SU-DHL-6 (cell line): ENCODE results near the gene COL5A1.

ENCODE experiments used
- H2AFZ ChIP-seq: fragments of 200-600 bp; sonication (generic); 2 replicates; pipeline ENCODE4 v1.6.1; 2014; ENCODE audit warnings: low read depth, mild to moderate bottlenecking, moderate library complexity, mixed read lengths, antibody characterized with exemption, low read length; ENCODE audit not compliant: severe bottlenecking
- H3F3A ChIP-seq: fragments of 200-600 bp; shearing (Covaris generic); 2 replicates; pipeline ENCODE4 v1.6.0; 2016; ENCODE audit warnings: antibody characterized with exemption, mild to moderate bottlenecking; ENCODE audit not compliant: insufficient read depth
- H3K27ac ChIP-seq: fragments of 200-600 bp; sonication (generic); 2 replicates; pipeline ENCODE4 v1.5.1; 2016; ENCODE audit warnings: low read depth, mild to moderate bottlenecking, low read length, moderate library complexity, mixed read lengths
- H3K27me3 ChIP-seq: fragments of 200-600 bp; sonication (generic), shearing (Covaris generic); 2 replicates; pipeline ENCODE4 v1.6.0; 2014; ENCODE audit warnings: mild to moderate bottlenecking, low read length
- H3K36me3 ChIP-seq: fragments of 200-600 bp; sonication (generic); 2 replicates; pipeline ENCODE4 v1.6.1; 2014; ENCODE audit warnings: mild to moderate bottlenecking, low read length, mixed read lengths
- H3K4me2 ChIP-seq: fragments of 300-600, 200-600 bp; shearing (Covaris generic), sonication (generic); 2 replicates; pipeline ENCODE4 v1.6.0; 2014; ENCODE audit warnings: low read length, low read depth, mild to moderate bottlenecking; ENCODE audit not compliant: poor library complexity, severe bottlenecking
- H3K4me3 ChIP-seq: fragments of 200-600 bp; sonication (generic); 2 replicates; pipeline ENCODE4 v1.5.1; 2014; ENCODE audit warnings: antibody characterized with exemption, low read length, mild to moderate bottlenecking, mixed read lengths; ENCODE audit not compliant: insufficient read depth, poor library complexity, severe bottlenecking
- H3K79me2 ChIP-seq: fragments of 200-600 bp; sonication (generic); 2 replicates; pipeline ENCODE4 v1.6.1; 2014; ENCODE audit warnings: mild to moderate bottlenecking, low read length, moderate library complexity; ENCODE audit not compliant: insufficient read depth
- H3K9ac ChIP-seq: fragments of 200-600 bp; sonication (generic); 2 replicates; pipeline ENCODE4 v1.7.0; 2014; ENCODE audit warnings: mild to moderate bottlenecking, low read length
- H3K9me2 ChIP-seq: fragments of 200-600 bp; sonication (generic); replicated peaks from 2 replicates; pipeline ENCODE4 v1.6.1; 2014; ENCODE audit warnings: low read length; ENCODE audit not compliant: insufficient read depth
- H3K9me3 ChIP-seq: fragments of 200-600 bp; sonication (generic); 2 replicates; pipeline ENCODE4 v1.6.1; 2014; ENCODE audit warnings: low read length, mixed read lengths; ENCODE audit not compliant: insufficient read depth
- H4K20me1 ChIP-seq: fragments of 200-600 bp; sonication (generic); 2 replicates; pipeline ENCODE4 v1.6.1; 2014; ENCODE audit warnings: low read depth, mild to moderate bottlenecking, antibody characterized with exemption, low read length, moderate library complexity, mixed read lengths
- EZH2phosphoT487 ChIP-seq: fragments of 200-600 bp; sonication (generic), shearing (Covaris generic); conservative IDR thresholded peaks from 2 replicates; pipeline ENCODE4 v1.6.1; 2018; ENCODE audit warnings: mild to moderate bottlenecking, antibody characterized with exemption, low read length, moderate library complexity, mixed read lengths
- TF ChIP-seq, protein P1 (sequence below): fragments of 200-600 bp; sonication (generic); IDR thresholded peaks from one replicate; pipeline ENCODE4 v1.5.1; 2017; ENCODE audit warnings: antibody characterized with exemption, mild to moderate bottlenecking, low read length, moderate library complexity; ENCODE audit not compliant: insufficient read depth, poor library complexity, severe bottlenecking

Gene COL5A1

DNA sequence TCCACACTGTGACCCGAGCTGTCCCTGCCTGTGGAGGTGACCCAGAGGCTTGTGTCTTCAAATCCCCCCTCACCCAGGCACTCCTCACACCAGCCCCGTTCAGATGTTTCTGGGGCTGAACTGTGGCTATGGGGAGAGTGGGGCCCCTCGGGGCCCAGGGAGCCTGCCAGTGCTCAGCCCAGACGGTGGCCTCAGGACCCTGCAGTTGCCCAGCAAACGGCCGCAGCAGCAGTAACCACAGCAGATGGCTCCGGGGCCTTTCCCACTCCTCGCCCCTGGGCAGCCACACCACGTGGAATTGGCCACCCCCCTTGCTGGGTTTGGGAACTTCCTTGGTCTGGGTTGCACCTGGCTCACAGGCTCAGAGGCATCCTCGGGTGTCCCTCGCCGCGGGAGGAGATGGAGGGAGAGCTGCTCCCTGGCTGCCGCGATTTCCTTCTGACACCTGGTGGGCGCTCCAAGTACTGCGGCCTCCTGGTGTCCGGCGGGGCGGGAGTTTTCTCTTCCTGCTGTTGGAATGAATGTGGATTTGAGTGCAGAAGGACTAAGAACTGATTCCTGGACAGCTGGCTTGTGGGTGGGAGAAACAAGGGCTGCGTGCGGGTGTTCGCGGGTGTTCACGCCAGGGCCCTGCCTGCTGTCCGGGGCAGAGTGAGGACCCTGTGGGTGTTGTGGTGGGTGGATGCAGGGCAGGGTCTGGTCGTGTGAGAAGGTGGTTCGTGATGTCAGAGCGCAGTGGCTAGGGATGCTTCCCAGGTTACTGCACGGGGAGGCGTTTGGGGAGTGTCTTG lies 97.5 kb downstream of the COL5A1 start:
- H2AFZ ChIP-seq: no peak overlapping the region
- no peaks in the 10 kb centered on the region for H4K20me1 ChIP-seq
- no peak overlapping the region for H3K27ac ChIP-seq
- H3K4me2 ChIP-seq: no peak overlapping the region
- no peaks in the 10 kb centered on the region for H3K27me3 ChIP-seq
- H3K79me2 ChIP-seq: no peaks in the 10 kb centered on the region
- H3K9ac ChIP-seq: no peak overlapping the region
- H3K9me3 ChIP-seq: no peaks in the 10 kb centered on the region
- TF ChIP-seq, protein P1, sequence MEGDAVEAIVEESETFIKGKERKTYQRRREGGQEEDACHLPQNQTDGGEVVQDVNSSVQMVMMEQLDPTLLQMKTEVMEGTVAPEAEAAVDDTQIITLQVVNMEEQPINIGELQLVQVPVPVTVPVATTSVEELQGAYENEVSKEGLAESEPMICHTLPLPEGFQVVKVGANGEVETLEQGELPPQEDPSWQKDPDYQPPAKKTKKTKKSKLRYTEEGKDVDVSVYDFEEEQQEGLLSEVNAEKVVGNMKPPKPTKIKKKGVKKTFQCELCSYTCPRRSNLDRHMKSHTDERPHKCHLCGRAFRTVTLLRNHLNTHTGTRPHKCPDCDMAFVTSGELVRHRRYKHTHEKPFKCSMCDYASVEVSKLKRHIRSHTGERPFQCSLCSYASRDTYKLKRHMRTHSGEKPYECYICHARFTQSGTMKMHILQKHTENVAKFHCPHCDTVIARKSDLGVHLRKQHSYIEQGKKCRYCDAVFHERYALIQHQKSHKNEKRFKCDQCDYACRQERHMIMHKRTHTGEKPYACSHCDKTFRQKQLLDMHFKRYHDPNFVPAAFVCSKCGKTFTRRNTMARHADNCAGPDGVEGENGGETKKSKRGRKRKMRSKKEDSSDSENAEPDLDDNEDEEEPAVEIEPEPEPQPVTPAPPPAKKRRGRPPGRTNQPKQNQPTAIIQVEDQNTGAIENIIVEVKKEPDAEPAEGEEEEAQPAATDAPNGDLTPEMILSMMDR: peak; percentile 28
- TF ChIP-seq EZH2phosphoT487: no peak
- no peaks in the 10 kb centered on the region for H3F3A ChIP-seq
- no peak overlapping the region for H3K4me3 ChIP-seq
- H3K9me2 ChIP-seq: no peaks in the 10 kb centered on the region
- H3K36me3 ChIP-seq: no peaks in the 10 kb centered on the region

DNA sequence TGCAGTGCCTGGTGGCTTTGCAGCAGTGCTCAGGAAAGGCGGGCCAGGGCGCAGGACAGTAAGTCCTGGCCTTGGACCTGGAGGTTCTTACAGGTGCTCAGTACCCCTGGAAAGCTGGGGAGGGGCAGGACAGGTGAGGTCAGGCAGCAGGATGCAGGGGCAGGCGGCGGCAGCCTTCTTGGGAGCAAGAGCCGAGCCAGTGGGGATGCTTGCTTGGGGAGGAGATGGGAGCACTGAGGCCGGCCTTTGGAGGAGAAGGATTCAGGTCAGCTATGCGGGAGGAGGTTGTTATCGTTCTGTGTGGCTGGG lies 98.0 kb downstream of the COL5A1 start:
- Histone ChIP-seq H3K9ac (no peak overlapping the region), H3K9me3 (peaks cover 3% of the 10 kb centered on the region; the same call in 1 of the 2 replicates), H3K27ac (no peak overlapping the region), H3K4me2 (no peak overlapping the region), H3K9me2 (no peaks in the 10 kb centered on the region), H3K27me3 (no peaks in the 10 kb centered on the region), H2AFZ (no peak overlapping the region), H3K79me2 (no peaks in the 10 kb centered on the region), H3F3A (no peaks in the 10 kb centered on the region), H3K4me3 (no peak overlapping the region), H4K20me1 (no peaks in the 10 kb centered on the region), H3K36me3 (no peaks in the 10 kb centered on the region)
- TF ChIP-seq EZH2phosphoT487: no peak
- TF ChIP-seq, protein P1: no peak

DNA sequence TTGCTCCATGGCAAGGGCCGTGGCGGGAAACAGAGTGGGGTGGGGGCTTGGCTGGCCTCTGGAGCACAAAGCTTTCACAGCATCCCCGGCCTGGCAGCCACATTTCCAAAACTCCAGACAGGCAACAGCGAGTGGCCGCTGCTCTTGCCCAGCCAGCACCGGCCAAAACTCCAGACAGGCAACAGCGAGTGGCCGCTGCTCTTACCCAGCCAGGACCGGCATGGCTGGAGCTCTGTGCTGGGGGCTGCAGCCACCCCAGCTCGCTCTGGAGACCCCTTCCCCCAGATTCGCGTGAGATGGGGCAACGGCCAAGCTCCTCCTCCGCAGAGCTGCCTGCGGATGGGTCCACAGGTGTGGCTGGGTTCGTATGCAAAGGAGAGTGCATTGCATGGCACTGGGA lies 98.5 kb downstream of the COL5A1 start:
- Histone ChIP-seq H3F3A (no peaks in the 10 kb centered on the region), H4K20me1 (no peaks in the 10 kb centered on the region), H3K79me2 (no peaks in the 10 kb centered on the region), H3K4me3 (no peak overlapping the region), H3K36me3 (no peaks in the 10 kb centered on the region), H3K27ac (no peak overlapping the region), H3K9me3 (peaks cover 5% of the 10 kb centered on the region; the same call in 1 of the 2 replicates), H3K9ac (no peak overlapping the region), H3K27me3 (no peaks in the 10 kb centered on the region), H3K9me2 (no peaks in the 10 kb centered on the region), H3K4me2 (no peak overlapping the region), H2AFZ (no peak overlapping the region)
- no peak for TF ChIP-seq EZH2phosphoT487
- TF ChIP-seq, protein P1: no peak
